ENCODE measurements around the gene NACC1.

NACC1 gene

GRCh38 chr19:13117772-13118423 is at the start of gene NACC1:
TSS of gene NACC1 (plus strand) at chr19:13118264. CDS start at chr19:13135208, 16,944 bp downstream.
- DNase-seq (ENCODE audit: low read depth in 3 of 3), result peak; percentile 78 to 85 (median 83)

DNA sequence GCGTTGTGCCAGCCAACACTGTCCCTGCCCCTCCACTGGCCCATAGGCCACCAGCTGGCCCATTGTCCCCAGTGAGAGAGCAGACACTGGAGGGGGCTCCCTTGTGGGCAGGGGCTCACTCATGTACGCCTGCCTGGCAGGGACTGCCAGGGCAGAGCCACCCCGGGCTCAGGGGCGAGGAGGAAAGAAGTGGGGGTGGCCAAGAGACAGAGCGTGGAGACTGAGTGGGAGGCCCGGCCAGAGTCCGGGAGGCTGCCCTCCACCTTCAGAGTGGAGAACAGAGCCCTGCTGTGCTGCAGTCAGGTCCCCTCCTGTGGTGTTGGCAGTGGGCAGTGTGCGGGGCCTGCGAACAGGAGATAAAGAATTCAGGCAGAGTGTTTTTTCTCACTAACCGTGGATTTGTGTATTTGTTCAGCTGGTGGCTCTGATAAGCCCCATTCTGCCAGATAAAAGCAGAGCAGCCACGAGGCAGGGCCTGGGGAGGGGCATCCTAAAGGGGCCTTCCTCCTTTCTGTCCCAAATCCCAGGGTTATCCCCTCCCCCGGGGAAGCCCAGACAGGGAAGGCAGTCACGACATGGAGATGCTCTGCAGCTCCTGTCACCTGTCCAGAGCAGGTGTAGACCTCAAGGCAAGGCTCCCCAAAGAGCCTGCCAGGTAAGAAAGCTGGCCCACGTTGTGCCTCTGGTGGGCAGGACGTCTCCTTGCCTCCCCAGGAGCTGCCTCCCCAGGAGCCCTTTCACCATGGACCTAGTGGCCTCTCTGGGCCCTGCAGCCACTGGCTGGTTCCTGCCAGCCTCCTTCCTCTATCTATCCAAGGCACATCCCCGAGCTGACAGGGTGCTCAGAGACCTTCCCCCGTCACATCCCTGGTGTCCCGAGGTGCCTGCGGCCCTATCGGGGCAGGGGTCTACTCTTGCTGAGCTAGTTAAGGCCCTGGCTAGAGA is 48.4 kb upstream of the NACC1 start:
- DNase-seq (ENCODE audit: low read depth in 3 of 3), result no peak

GRCh38 chr19:13070425-13071140 is 47.5 kb upstream of the NACC1 start:
- DNase-seq (ENCODE audit: low read depth in 3 of 3), result no peak

- DNase-seq (ENCODE audit: low read depth in 3 of 3), result no peak
Observed at GRCh38 chr19:13071444-13072187, 46.4 kb upstream of the NACC1 start.

GRCh38 chr19:13072188-13072908 is 45.7 kb upstream of the NACC1 start:
- no peak for DNase-seq (ENCODE audit: low read depth in 3 of 3)

- DNase-seq (ENCODE audit: low read depth in 3 of 3), result no peak
Observed at GRCh38 chr19:13073263-13073662, 44.8 kb upstream of the NACC1 start.

DNA sequence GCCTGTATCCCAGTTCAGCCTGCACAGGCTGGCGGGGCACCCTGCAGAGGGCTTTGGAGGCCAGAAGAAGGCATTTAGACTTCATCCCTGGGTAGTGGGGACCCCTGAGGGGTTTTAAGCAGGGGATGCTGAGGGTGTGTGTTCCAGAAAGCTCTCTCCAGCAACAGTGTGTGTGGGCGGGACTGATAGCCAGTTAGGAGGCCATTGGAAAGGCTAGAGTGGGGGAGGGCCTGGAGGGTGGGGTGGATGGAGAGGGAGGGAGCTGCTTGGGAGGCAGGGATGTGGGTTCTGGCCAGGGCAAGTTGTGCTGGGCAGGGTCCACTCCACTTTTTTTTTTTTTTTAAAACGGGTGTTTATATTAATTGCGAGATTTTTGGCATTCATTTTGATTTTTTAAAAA is 43.7 kb upstream of the NACC1 start:
- no peak for DNase-seq (ENCODE audit: low read depth in 3 of 3)

DNA sequence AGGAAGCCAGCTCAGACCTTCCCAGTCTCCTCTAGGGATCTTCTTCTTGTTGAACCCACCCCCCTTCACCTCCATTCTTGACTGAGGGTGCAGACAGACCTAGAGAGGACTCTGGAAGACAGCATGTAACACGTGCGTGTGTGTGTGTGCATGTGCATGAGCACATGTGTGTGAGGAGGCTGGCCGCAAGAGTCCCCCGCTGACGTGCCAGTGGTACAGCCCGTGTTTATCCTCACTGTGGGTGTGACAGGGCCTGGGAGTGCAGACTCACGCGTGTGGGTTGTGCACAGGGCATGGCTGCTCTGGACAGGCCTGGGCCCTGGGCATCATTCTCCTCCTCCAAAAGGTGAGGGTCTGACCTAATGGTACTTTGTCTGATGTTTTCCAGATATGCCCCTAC is 41.7 kb upstream of the NACC1 start:
- no peak for DNase-seq (ENCODE audit: low read depth in 3 of 3)

GRCh38 chr19:13076787-13077186 is 41.3 kb upstream of the NACC1 start:
- DNase-seq (ENCODE audit: low read depth in 3 of 3), result no peak

- no peak for DNase-seq (ENCODE audit: low read depth in 3 of 3)
Observed at GRCh38 chr19:13077240-13077639, 40.8 kb upstream of the NACC1 start.

- DNase-seq (ENCODE audit: low read depth in 3 of 3), result no peak
Observed at GRCh38 chr19:13078381-13078780, 39.7 kb upstream of the NACC1 start.

- no peak for DNase-seq (ENCODE audit: low read depth in 3 of 3)
Observed at GRCh38 chr19:13078897-13079541, 39.0 kb upstream of the NACC1 start.

GRCh38 chr19:13079542-13079986 is 38.5 kb upstream of the NACC1 start:
- DNase-seq (ENCODE audit: low read depth in 3 of 3), result no peak

GRCh38 chr19:13082192-13083007 is 35.7 kb upstream of the NACC1 start:
- no peak for DNase-seq (ENCODE audit: low read depth in 3 of 3)

DNA sequence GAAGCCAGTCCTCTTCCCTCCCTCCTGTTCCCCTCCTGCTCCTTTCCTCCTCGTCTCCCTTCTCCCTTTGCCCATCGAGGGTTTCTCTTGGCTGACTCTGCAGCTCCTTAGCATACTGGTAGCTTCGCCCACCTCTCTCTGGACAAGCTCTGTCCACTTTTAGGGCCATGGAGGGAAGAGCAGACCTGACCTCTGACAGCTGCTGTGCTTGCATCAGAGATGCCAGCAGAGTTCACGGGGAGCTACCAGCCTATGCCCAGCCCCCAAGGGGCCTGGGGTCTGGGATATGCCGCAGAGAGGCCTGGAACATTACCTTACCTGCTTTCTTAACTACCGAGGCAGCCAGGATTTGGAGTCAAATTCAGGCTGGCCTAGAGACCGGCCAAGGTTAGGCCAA is 35.1 kb upstream of the NACC1 start:
- DNase-seq (ENCODE audit: low read depth in 3 of 3), result no peak

GRCh38 chr19:13083627-13084026 is 34.4 kb upstream of the NACC1 start:
- no peak for DNase-seq (ENCODE audit: low read depth in 3 of 3)

DNA sequence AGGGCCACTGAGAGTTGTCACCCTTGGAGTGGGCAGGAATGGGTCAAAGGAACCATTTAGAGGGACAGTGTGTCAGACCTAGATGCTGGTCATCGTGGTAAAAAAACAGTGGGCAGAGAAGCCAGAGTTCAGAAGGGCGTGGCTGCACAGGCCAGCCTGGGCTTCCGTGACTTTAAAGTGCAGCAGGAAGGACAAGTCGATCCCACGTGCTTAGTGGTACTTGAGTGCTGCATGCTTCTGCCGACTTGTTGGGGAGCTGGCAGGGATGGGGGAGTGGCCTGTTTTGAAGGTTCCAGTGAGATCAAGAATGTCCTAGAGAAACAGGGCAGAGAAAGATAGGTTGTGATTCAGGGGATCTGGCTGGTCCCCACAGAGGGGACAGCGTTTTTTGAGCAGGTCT is 32.4 kb upstream of the NACC1 start:
- DNase-seq (ENCODE audit: low read depth in 3 of 3), result no peak

- DNase-seq (ENCODE audit: low read depth in 3 of 3), result no peak
Observed at GRCh38 chr19:13086341-13086740, 31.7 kb upstream of the NACC1 start.

GRCh38 chr19:13087295-13087694 is 30.8 kb upstream of the NACC1 start:
- DNase-seq (ENCODE audit: low read depth in 3 of 3), result no peak
